HG03571 (cell line): Measurements from ENCODE around the gene TTC28.
"Not testable (repeated sequence)": the region's sequence is repeated elsewhere in the genome, so short reads cannot be mapped to it uniquely, and the experiment has no call there.

Experiments used
- ATAC-seq: cut with Tn5 transposase; IDR thresholded peaks from one replicate; pipeline ENCODE4 v1.9.1; 2021; ENCODE audit not compliant: unreplicated experiment

TTC28 gene

GRCh38 chr22:28678778-28679610, 646 bp downstream of the TTC28 start:
- ATAC-seq = not testable (repeated sequence)

- ATAC-seq = not testable (repeated sequence)
Measured at GRCh38 chr22:28678170-28678569, 1.5 kb downstream of the TTC28 start.

- no peak for ATAC-seq
Measured at GRCh38 chr22:28674121-28674563, 5.5 kb downstream of the TTC28 start.

- ATAC-seq = no peak
Measured at GRCh38 chr22:28670756-28671155, 8.9 kb downstream of the TTC28 start.

GRCh38 chr22:28670161-28670560, 9.5 kb downstream of the TTC28 start:
- ATAC-seq = no peak

GRCh38 chr22:28669387-28669786, 10.3 kb downstream of the TTC28 start:
- ATAC-seq = no peak

GRCh38 chr22:28663569-28663942, 16.1 kb downstream of the TTC28 start:
- ATAC-seq = not testable (repeated sequence)

GRCh38 chr22:28658448-28658847, 21.2 kb downstream of the TTC28 start:
- no peak for ATAC-seq

GRCh38 chr22:28656181-28656580, 23.5 kb downstream of the TTC28 start:
- no peak for ATAC-seq

GRCh38 chr22:28650463-28650862, 29.2 kb downstream of the TTC28 start:
- ATAC-seq = no peak

GRCh38 chr22:28648792-28649191, 30.8 kb downstream of the TTC28 start:
- ATAC-seq = no peak

GRCh38 chr22:28647216-28647615, 32.4 kb downstream of the TTC28 start:
- no peak for ATAC-seq

- ATAC-seq = no peak
Measured at GRCh38 chr22:28639321-28639720, 40.3 kb downstream of the TTC28 start.

- no peak for ATAC-seq
Measured at GRCh38 chr22:28637225-28637624, 42.4 kb downstream of the TTC28 start.

- ATAC-seq = no peak
Measured at GRCh38 chr22:28630177-28630574, 49.5 kb downstream of the TTC28 start.

GRCh38 chr22:28629420-28630176, 50.0 kb downstream of the TTC28 start:
- no peak for ATAC-seq

- ATAC-seq = no peak
Measured at GRCh38 chr22:28628766-28629165, 50.9 kb downstream of the TTC28 start.

- no peak for ATAC-seq
Measured at GRCh38 chr22:28627791-28628190, 51.8 kb downstream of the TTC28 start.

- ATAC-seq = no peak
Measured at GRCh38 chr22:28620244-28620922, 59.3 kb downstream of the TTC28 start.

GRCh38 chr22:28619236-28619635, 60.4 kb downstream of the TTC28 start:
- ATAC-seq = no peak

- ATAC-seq = not testable (repeated sequence)
Measured at GRCh38 chr22:28615423-28615822, 64.2 kb downstream of the TTC28 start.

- ATAC-seq = no peak
Measured at GRCh38 chr22:28609921-28610320, 69.7 kb downstream of the TTC28 start.
